ENCODE measurements around the gene KRT36.

Gene KRT36

GRCh38 chr17:41527063-41528023 is 37.6 kb upstream of the KRT36 start:
- peak overlapping the region; percentile 53 for H3K4me3 Mint-ChIP-seq
- H3K36me3 Mint-ChIP-seq = no peaks in the 10 kb centered on the region
- no peaks in the 10 kb centered on the region for H3K9me3 Mint-ChIP-seq (ENCODE audit: low read depth)
- H3K27me3 Mint-ChIP-seq = peaks cover 21% of the 10 kb centered on the region
- H3K27ac Mint-ChIP-seq = no peak overlapping the region
- H3K4me1 Mint-ChIP-seq (ENCODE audit: low read depth) = peaks cover 14% of the 10 kb centered on the region

GRCh38 chr17:41524261-41524660 is 34.6 kb upstream of the KRT36 start:
- Mint-ChIP-seq H3K4me3 (no peak overlapping the region), H3K4me1 (ENCODE audit: low read depth) (peaks cover 13% of the 10 kb centered on the region), H3K27me3 (peaks cover 14% of the 10 kb centered on the region), H3K27ac (no peak overlapping the region), H3K9me3 (ENCODE audit: low read depth) (no peaks in the 10 kb centered on the region), H3K36me3 (no peaks in the 10 kb centered on the region)

DNA sequence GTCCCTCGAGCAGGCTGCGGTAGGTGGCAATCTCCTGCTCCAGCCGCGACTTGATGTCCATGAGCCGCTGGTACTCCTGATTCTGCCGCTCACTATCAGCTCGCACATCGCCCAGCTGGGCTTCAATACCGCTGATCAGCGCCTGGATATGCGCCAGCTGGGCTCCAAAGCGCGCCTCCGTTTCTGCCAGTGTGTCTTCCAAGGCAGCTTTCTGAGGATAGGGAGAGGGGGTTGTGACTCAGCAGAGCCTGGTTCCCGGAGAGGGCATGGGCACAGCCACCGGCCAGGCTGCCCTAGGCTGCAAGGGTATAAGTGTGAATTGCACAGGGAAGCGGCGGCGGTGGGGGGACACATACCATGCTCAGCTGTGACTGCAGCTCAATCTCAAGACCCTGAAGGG is 34.1 kb upstream of the KRT36 start:
- Mint-ChIP-seq H3K27me3 (peaks cover 10% of the 10 kb centered on the region), H3K36me3 (no peaks in the 10 kb centered on the region), H3K27ac (no peak overlapping the region), H3K4me3 (no peak overlapping the region), H3K9me3 (ENCODE audit: low read depth) (no peaks in the 10 kb centered on the region), H3K4me1 (ENCODE audit: low read depth) (peaks cover 8% of the 10 kb centered on the region)

- H3K36me3 Mint-ChIP-seq = no peaks in the 10 kb centered on the region
- no peak overlapping the region for H3K4me3 Mint-ChIP-seq
- no peak overlapping the region for H3K27ac Mint-ChIP-seq
- H3K4me1 Mint-ChIP-seq (ENCODE audit: low read depth) = peaks cover 5% of the 10 kb centered on the region
- peaks cover 7% of the 10 kb centered on the region for H3K27me3 Mint-ChIP-seq
- no peaks in the 10 kb centered on the region for H3K9me3 Mint-ChIP-seq (ENCODE audit: low read depth)
Observed at GRCh38 chr17:41523225-41523593, 33.5 kb upstream of the KRT36 start.

- Mint-ChIP-seq H3K27me3 (peaks cover 7% of the 10 kb centered on the region), H3K27ac (no peak overlapping the region), H3K4me3 (no peak overlapping the region), H3K4me1 (ENCODE audit: low read depth) (peaks cover 5% of the 10 kb centered on the region), H3K36me3 (no peaks in the 10 kb centered on the region), H3K9me3 (ENCODE audit: low read depth) (no peaks in the 10 kb centered on the region)
Observed at GRCh38 chr17:41522301-41523224, 32.9 kb upstream of the KRT36 start.

GRCh38 chr17:41521574-41522261 is 32.0 kb upstream of the KRT36 start:
- Mint-ChIP-seq H3K27me3 (peaks cover 3% of the 10 kb centered on the region), H3K4me3 (no peak overlapping the region), H3K9me3 (ENCODE audit: low read depth) (no peaks in the 10 kb centered on the region)

GRCh38 chr17:41520821-41521521 is 31.3 kb upstream of the KRT36 start:
- H3K27me3 Mint-ChIP-seq = peaks cover 3% of the 10 kb centered on the region
- H3K4me3 Mint-ChIP-seq = no peak overlapping the region
- H3K9me3 Mint-ChIP-seq (ENCODE audit: low read depth) = no peaks in the 10 kb centered on the region
- no peaks in the 10 kb centered on the region for H3K36me3 Mint-ChIP-seq
- H3K27ac Mint-ChIP-seq = no peak overlapping the region
- no peaks in the 10 kb centered on the region for H3K4me1 Mint-ChIP-seq (ENCODE audit: low read depth)

More at GRCh38 chr17:41521574-41522261, 32.0 kb upstream of the KRT36 start:
- Mint-ChIP-seq H3K4me1 (ENCODE audit: low read depth) (no peaks in the 10 kb centered on the region), H3K27ac (no peak overlapping the region), H3K36me3 (no peaks in the 10 kb centered on the region)

GRCh38 chr17:41519501-41520224 is 30.0 kb upstream of the KRT36 start:
- Mint-ChIP-seq H3K4me3 (no peak overlapping the region), H3K4me1 (ENCODE audit: low read depth) (no peaks in the 10 kb centered on the region), H3K27ac (no peak overlapping the region), H3K9me3 (ENCODE audit: low read depth) (no peaks in the 10 kb centered on the region), H3K36me3 (no peaks in the 10 kb centered on the region), H3K27me3 (no peaks in the 10 kb centered on the region)

- Mint-ChIP-seq H3K4me3 (no peak within 1 kb of the TSS), H3K9me3 (ENCODE audit: low read depth) (no peaks in the 10 kb centered on the region), H3K27ac (no peak within 1 kb of the TSS), H3K36me3 (no peaks in the 10 kb centered on the region), H3K4me1 (ENCODE audit: low read depth) (no peaks in the 10 kb centered on the region), H3K27me3 (no peaks in the 10 kb centered on the region)
Observed at GRCh38 chr17:41518789-41519449, 29.2 kb upstream of the KRT36 start, which contains the start of gene KRT15. Gene KRT15 (minus strand): TSS chr17:41518890. CDS start chr17:41518827, 63 bp downstream.

- H3K27ac Mint-ChIP-seq = no peak overlapping the region
Observed at GRCh38 chr17:41518031-41518430, 28.3 kb upstream of the KRT36 start.

GRCh38 chr17:41516830-41517283 is 27.1 kb upstream of the KRT36 start:
- no peaks in the 10 kb centered on the region for H3K4me1 Mint-ChIP-seq (ENCODE audit: low read depth)
- no peak overlapping the region for H3K4me3 Mint-ChIP-seq
- H3K36me3 Mint-ChIP-seq = no peaks in the 10 kb centered on the region
- H3K27me3 Mint-ChIP-seq = no peaks in the 10 kb centered on the region
- no peaks in the 10 kb centered on the region for H3K9me3 Mint-ChIP-seq (ENCODE audit: low read depth)
- H3K27ac Mint-ChIP-seq = no peak overlapping the region

More at GRCh38 chr17:41518031-41518430, 28.3 kb upstream of the KRT36 start:
- no peaks in the 10 kb centered on the region for H3K4me1 Mint-ChIP-seq (ENCODE audit: low read depth)
- no peaks in the 10 kb centered on the region for H3K36me3 Mint-ChIP-seq
- no peak overlapping the region for H3K4me3 Mint-ChIP-seq
- H3K9me3 Mint-ChIP-seq (ENCODE audit: low read depth) = no peaks in the 10 kb centered on the region
- no peaks in the 10 kb centered on the region for H3K27me3 Mint-ChIP-seq

DNA sequence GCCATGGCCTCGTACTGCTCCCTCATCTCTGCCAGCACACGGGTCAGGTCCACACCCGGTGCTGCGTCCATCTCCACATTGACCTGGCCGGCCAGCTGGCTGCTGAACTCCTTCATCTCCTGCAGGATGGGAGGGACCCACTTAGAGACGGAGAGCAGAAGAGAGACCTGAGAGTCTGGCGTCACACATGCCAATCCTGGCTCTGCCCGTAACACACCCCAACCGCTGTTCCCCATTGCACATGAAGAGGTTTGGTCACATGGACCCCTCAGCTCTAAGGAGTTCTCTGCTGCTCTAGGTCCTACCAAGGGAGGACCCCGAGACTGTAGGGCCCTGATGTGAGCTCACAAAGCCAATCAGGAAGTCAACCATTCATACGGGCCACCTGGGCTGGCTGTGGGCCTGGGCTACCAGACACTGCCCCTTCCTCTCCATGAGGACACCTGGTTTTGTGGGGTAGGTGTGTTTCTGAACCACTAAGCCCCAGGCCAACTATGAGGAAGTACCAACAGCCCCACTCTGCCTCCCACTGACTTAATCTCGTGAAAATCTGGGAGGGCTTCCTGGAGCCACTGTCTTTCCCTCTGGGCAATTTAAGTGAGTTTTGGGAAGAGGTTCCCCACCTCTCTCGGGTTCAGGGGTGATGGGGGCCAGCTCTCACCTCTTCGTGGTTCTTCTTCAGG is 26.6 kb upstream of the KRT36 start:
- no peaks in the 10 kb centered on the region for H3K27me3 Mint-ChIP-seq
- no peak overlapping the region for H3K27ac Mint-ChIP-seq
- H3K9me3 Mint-ChIP-seq (ENCODE audit: low read depth) = no peaks in the 10 kb centered on the region
- H3K4me3 Mint-ChIP-seq = no peak overlapping the region
- H3K36me3 Mint-ChIP-seq = no peaks in the 10 kb centered on the region
- H3K4me1 Mint-ChIP-seq (ENCODE audit: low read depth) = no peaks in the 10 kb centered on the region

- Mint-ChIP-seq H3K27me3 (no peaks in the 10 kb centered on the region), H3K27ac (no peak overlapping the region), H3K36me3 (no peaks in the 10 kb centered on the region), H3K9me3 (ENCODE audit: low read depth) (no peaks in the 10 kb centered on the region), H3K4me1 (ENCODE audit: low read depth) (no peaks in the 10 kb centered on the region), H3K4me3 (no peak overlapping the region)
Observed at GRCh38 chr17:41513168-41513547, 23.4 kb upstream of the KRT36 start.
